ENCODE measurements around the gene TPST2. TPM values are rescaled to one million over a fixed set of nuclear protein-coding genes. Genes with fewer than 3 reads are reported as not detected.

TPST2 gene
- total RNA-seq, 2 experiments from 2014 or later = 30.7 to 33.6 TPM

DNA sequence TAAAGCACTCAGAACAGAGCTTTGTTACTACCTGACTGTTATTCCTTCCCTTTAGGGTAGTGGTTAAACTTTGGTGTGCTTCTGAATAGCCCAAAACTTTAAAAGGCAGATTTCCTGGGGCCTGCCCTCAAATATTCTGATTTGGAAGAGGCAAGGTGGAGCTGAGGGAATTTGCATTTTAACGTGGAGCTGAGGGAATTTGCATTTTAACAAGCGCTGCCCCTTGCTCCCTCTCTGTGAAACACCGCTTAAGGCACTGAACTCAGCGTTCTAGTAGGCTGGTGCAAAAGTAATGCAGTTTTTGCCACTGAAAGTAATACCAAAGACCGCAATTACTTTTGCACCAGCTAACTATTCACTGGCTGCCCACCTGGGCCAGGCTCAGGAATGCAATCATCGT lies 35.0 kb downstream of the TPST2 start:
- peaks cover 4% of the 10 kb centered on the region for H3K36me3 Mint-ChIP-seq (ENCODE audit: low read depth)
- H3K4me3 Mint-ChIP-seq = no peak overlapping the region
- H3K27me3 Mint-ChIP-seq = no peaks in the 10 kb centered on the region
- intact Hi-C loops (cut with micrococcal nuclease) = no loop called here
- TF ChIP-seq, protein P1, sequence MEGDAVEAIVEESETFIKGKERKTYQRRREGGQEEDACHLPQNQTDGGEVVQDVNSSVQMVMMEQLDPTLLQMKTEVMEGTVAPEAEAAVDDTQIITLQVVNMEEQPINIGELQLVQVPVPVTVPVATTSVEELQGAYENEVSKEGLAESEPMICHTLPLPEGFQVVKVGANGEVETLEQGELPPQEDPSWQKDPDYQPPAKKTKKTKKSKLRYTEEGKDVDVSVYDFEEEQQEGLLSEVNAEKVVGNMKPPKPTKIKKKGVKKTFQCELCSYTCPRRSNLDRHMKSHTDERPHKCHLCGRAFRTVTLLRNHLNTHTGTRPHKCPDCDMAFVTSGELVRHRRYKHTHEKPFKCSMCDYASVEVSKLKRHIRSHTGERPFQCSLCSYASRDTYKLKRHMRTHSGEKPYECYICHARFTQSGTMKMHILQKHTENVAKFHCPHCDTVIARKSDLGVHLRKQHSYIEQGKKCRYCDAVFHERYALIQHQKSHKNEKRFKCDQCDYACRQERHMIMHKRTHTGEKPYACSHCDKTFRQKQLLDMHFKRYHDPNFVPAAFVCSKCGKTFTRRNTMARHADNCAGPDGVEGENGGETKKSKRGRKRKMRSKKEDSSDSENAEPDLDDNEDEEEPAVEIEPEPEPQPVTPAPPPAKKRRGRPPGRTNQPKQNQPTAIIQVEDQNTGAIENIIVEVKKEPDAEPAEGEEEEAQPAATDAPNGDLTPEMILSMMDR (IDR thresholded peaks at IDR 0.05) = no peak
- POLR2A ChIA-PET = interaction anchor here (0.8 kb wide), 1 partner anchor 10 kb away, joined by 3 read pairs; no protein-coding TSS in a partner anchor
- H3K4me1 Mint-ChIP-seq (ENCODE audit: low read depth) = peaks cover 38% of the 10 kb centered on the region
- no peak for ATAC-seq
- no peak for DNase-seq
- H3K27ac Mint-ChIP-seq = peak overlapping the region; percentile 42
- CTCF ChIA-PET = interaction anchor here (0.8 kb wide), 1 partner anchor 10 kb away, joined by 3 read pairs; no protein-coding TSS in a partner anchor
- H3K9me3 Mint-ChIP-seq = no peaks in the 10 kb centered on the region

DNA sequence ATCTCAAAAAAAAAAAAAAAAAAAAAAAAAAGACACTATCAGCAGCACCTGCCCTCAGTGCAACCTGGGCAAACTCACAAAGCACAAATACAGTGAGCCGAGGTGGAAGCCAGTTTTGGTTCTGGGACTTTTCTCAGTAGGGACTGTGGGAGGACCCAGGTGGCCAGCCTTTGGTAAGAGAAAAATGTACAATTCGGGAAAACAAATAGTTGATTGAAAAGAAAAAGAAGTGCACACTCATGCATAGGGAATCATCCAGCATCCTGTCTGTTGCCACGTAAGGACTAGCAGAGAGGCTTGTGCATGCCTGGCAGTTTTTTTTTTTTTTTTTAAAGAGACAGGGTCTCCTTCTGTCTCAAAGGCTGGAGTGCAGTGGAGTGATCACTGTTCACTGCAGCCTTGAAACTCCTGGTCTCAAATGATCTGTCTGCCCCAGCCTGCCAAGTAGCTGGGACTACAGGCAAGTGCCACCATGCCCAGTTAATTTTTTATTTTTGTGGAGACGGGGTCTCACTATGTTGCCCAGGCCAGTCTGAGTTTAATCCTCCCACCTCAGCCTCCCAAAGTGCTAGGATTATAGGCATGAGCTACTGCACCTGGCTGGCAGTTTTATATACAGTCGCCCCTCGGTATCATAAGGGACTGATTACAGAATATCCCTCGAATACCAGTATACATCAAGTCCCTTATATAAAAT lies 36.7 kb downstream of the TPST2 start:
- Mint-ChIP-seq H3K9me3 (no peaks in the 10 kb centered on the region), H3K27ac (peak overlapping the region; percentile 26), H3K4me3 (no peak overlapping the region), H3K4me1 (ENCODE audit: low read depth) (peaks cover 28% of the 10 kb centered on the region), H3K36me3 (ENCODE audit: low read depth) (peaks cover 14% of the 10 kb centered on the region), H3K27me3 (no peaks in the 10 kb centered on the region)
- ATAC-seq (no peak), DNase-seq (no peak)
- POLR2A ChIA-PET = interaction anchor here (1.0 to 1.5 kb wide), 2 partner anchors 14 to 38 kb away, joined by 3 to 5 read pairs; no protein-coding TSS in a partner anchor
- intact Hi-C loops (cut with micrococcal nuclease) = no loop called here
- TF ChIP-seq, protein P1 (IDR thresholded peaks at IDR 0.05) = no peak
- CTCF ChIA-PET = interaction anchor here (0.7 kb wide), 1 partner anchor 9 kb away, joined by 3 read pairs; no protein-coding TSS in a partner anchor

GRCh38 chr22:26552466-26552865 lies 37.5 kb downstream of the TPST2 start:
- ATAC-seq = no peak
- Mint-ChIP-seq H3K4me3 (no peak overlapping the region), H3K27ac (no peak overlapping the region), H3K4me1 (ENCODE audit: low read depth) (peaks cover 31% of the 10 kb centered on the region), H3K36me3 (ENCODE audit: low read depth) (peaks cover 20% of the 10 kb centered on the region), H3K9me3 (peaks cover 1% of the 10 kb centered on the region), H3K27me3 (no peaks in the 10 kb centered on the region)
- intact Hi-C loops (cut with micrococcal nuclease) = no loop called here
- no peak for DNase-seq
- TF ChIP-seq, protein P1 (IDR thresholded peaks at IDR 0.05) = no peak
- CTCF ChIA-PET = no interaction called here
- POLR2A ChIA-PET = interaction anchor here (1.5 kb wide), 1 partner anchor 37 kb away, joined by 5 read pairs; no protein-coding TSS in a partner anchor

- intact Hi-C loops (cut with micrococcal nuclease) = no loop called here
- CTCF ChIA-PET = interaction anchor here (1.2 kb wide), 1 partner anchor 32 kb away, joined by 3 read pairs; no protein-coding TSS in a partner anchor
- ATAC-seq = no peak
Measured at GRCh38 chr22:26551568-26551967, 38.4 kb downstream of the TPST2 start.

More at GRCh38 chr22:26551568-26551967, 38.4 kb downstream of the TPST2 start:
- H3K4me1 Mint-ChIP-seq (ENCODE audit: low read depth) = peaks cover 35% of the 10 kb centered on the region
- H3K36me3 Mint-ChIP-seq (ENCODE audit: low read depth) = peaks cover 25% of the 10 kb centered on the region
- H3K4me3 Mint-ChIP-seq = no peak overlapping the region
- TF ChIP-seq, protein P1 (IDR thresholded peaks at IDR 0.05) = no peak
- H3K27ac Mint-ChIP-seq = peak overlapping the region; percentile 38
- no peaks in the 10 kb centered on the region for H3K27me3 Mint-ChIP-seq
- POLR2A ChIA-PET = interaction anchor here (0.6 to 1.5 kb wide), 2 partner anchors 12 to 828 kb away, joined by 3 read pairs; no protein-coding TSS in a partner anchor
- H3K9me3 Mint-ChIP-seq = peaks cover 4% of the 10 kb centered on the region
- DNase-seq = no peak
